ENCODE measurements around the gene TAAR5. TPM values are rescaled to one million over a fixed set of nuclear protein-coding genes. Genes with fewer than 3 reads are reported as not detected.
"Not testable (repeated sequence)": the region's sequence is repeated elsewhere in the genome, so short reads cannot be mapped to it uniquely, and the experiment has no call there.

TAAR5 gene
- total RNA-seq, 3 donors from 2014 or later: not detected

DNA sequence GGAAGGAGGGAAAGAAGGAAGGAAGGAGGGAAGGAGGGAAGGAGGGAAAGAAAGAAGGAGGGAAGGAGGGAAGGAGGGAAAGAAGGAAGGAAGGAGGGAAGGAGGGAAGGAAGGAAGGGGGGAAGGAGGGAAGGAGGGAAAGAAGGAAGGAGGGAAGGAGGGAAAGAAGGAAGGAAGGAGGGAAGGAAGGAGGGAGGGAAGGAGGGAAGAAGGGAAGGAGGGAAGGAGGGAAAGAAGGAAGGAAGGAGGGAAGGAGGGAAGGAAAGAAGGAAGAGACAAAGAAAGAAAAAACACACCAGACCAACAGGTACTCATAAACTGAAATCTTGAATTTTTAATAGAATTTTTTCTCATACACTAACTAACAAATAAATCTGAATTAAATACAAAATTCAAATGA is 11.4 kb upstream of the TAAR5 start:
- not testable (repeated sequence) for H3K4me3 Mint-ChIP-seq; H3K36me3 Mint-ChIP-seq (ENCODE audit: insufficient read depth); DNase-seq; H3K9me3 Mint-ChIP-seq; ATAC-seq; H3K4me1 Mint-ChIP-seq (ENCODE audit: low read depth)
- peaks cover 25% of the 10 kb centered on the region for H3K27me3 Mint-ChIP-seq (ENCODE audit: low read depth)

DNA sequence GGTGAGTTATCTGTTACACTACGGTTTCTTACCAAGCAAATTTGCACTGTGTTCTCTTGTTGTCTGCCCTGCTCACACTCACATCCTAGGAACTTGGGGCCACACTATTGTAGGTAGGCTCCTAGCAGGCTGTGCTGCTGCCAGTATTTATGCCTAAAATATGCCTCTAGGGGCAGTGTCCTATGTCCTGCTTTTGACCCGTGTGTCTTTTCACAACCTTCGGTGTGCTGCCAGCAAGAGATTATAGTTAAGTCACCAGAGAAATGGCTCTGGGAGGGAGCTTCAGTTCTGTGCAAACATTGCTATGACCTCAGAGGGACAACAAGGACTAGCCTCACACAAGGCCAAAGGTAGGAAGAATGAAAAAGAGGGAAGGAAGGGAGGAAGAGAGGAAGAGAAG is 8.9 kb upstream of the TAAR5 start:
- H3K9me3 Mint-ChIP-seq: no peaks in the 10 kb centered on the region
- H3K27me3 Mint-ChIP-seq (ENCODE audit: low read depth): peaks cover 13% of the 10 kb centered on the region
- no peaks in the 10 kb centered on the region for H3K36me3 Mint-ChIP-seq (ENCODE audit: insufficient read depth)
- no peak overlapping the region for H3K4me3 Mint-ChIP-seq
- DNase-seq (no peak), ATAC-seq (no peak)
- H3K4me1 Mint-ChIP-seq (ENCODE audit: low read depth): no peaks in the 10 kb centered on the region

DNA sequence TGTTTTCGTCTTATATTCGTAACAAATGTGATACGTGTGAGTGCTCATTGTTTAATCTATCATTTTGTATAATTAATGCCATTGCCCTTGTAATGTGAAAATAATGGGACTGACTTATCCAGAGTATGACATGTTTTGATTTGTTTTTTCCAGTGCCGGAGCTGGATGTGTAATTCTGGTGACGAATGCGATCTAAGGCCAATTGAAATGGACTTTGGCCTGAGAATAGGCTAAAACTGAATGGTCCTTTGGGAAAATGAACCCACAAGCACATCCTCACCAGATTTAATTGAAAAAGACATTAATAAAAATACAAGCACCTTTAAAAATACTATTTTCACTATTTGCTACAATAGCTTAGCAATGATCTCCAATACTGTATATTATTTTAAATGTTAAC is 6.7 kb upstream of the TAAR5 start:
- no peak overlapping the region for H3K4me3 Mint-ChIP-seq
- H3K9me3 Mint-ChIP-seq: no peaks in the 10 kb centered on the region

DNA sequence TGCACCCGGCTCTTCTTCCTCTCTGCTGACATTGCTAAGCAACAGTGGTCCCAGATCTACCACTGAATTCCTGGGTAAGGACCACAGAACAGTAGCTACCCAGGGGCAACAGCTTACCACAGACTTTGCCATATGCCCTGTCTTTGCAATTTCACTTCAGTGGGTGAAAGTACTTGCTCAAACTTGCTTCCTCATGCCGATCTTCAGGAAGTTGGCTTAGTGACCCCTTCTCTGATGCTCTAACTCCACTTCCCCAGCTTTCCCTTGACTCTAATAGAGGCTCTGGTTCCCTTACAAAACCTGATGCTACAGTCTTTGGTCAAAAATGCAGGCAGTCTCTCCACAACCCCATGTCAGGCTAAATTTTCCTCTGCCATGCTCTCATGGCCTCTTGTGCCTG is 3.3 kb upstream of the TAAR5 start:
- no peak overlapping the region for H3K4me3 Mint-ChIP-seq
- H3K4me1 Mint-ChIP-seq (ENCODE audit: low read depth): no peaks in the 10 kb centered on the region
- DNase-seq (no peak), ATAC-seq (no peak)
- H3K36me3 Mint-ChIP-seq (ENCODE audit: insufficient read depth): no peaks in the 10 kb centered on the region
- H3K27me3 Mint-ChIP-seq (ENCODE audit: low read depth): peaks cover 16% of the 10 kb centered on the region
- H3K9me3 Mint-ChIP-seq: no peaks in the 10 kb centered on the region

More for the DNA sequence above, 6.7 kb upstream of the TAAR5 start:
- Mint-ChIP-seq H3K27me3 (ENCODE audit: low read depth) (peaks cover 17% of the 10 kb centered on the region), H3K4me1 (ENCODE audit: low read depth) (no peaks in the 10 kb centered on the region), H3K36me3 (ENCODE audit: insufficient read depth) (no peaks in the 10 kb centered on the region)
- DNase-seq: no peak
- ATAC-seq: no peak

DNA sequence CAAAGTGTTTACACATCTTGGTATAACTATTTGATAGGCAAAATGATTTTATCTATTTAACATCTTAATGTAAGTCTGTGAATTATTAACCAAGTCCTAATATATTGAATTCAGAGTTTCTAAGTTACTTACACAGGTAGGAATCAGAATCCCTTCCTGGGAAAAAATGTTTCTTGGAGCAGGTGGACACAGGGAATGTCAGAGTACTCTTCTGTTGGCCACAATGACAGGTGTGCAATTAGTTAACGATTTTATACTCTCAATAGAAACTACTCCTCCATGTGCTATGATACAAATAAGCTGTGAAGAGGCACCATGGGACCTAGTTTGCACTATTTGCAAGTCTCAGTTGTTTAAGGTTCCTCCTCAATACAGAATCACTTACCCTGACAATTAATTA is 821 bp upstream of the TAAR5 start:
- Mint-ChIP-seq H3K4me1 (ENCODE audit: low read depth) (no peaks in the 10 kb centered on the region), H3K36me3 (ENCODE audit: insufficient read depth) (no peaks in the 10 kb centered on the region)
- DNase-seq: no peak

DNA sequence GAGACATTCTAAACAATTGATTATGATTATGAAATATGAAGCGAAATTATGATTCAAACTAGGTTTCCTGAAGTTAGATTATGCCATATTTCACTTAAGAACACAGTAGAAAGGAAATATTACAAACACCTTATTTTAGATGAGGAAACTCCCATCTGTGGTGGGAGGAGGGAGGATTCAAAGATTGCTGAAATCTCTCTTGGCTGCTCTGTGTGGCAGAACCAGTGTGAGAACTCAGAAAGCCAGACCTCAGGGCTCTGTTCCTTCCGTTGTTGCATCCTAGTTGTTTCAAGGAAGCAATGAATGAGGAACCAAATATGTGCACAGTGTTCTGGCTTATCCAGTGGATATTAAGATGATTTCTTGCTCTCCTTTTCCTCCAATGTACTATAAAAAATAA is 2.1 kb downstream of the TAAR5 start:
- DNase-seq: no peak
- no peaks in the 10 kb centered on the region for H3K9me3 Mint-ChIP-seq
- H3K4me1 Mint-ChIP-seq (ENCODE audit: low read depth): no peaks in the 10 kb centered on the region
- no peaks in the 10 kb centered on the region for H3K36me3 Mint-ChIP-seq (ENCODE audit: insufficient read depth)
- no peak overlapping the region for H3K4me3 Mint-ChIP-seq
- H3K27me3 Mint-ChIP-seq (ENCODE audit: low read depth): peaks cover 14% of the 10 kb centered on the region
- ATAC-seq: no peak

More for the DNA sequence above, 821 bp upstream of the TAAR5 start:
- Mint-ChIP-seq H3K27me3 (ENCODE audit: low read depth) (peaks cover 16% of the 10 kb centered on the region), H3K4me3 (no peak overlapping the region), H3K9me3 (no peaks in the 10 kb centered on the region)
- no peak for ATAC-seq

DNA sequence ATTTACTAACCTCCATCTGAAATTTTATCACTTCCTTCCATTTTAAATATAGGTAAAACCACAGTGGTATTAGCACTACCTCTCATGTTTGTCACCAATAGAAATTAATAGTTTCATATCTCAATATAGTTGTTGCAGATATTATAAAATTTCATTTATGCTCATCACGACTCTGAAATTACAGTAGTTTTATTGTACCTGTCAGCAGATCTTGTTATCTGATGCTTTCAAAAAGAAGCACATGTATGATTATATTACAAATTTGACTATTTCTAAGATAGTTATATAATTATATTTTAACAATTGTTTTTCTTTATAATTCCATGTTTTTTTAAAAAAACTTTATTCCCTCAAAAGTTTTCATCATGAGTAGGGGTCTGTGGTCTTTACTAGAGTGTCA is 4.8 kb downstream of the TAAR5 start:
- no peaks in the 10 kb centered on the region for H3K4me1 Mint-ChIP-seq (ENCODE audit: low read depth)
- no peaks in the 10 kb centered on the region for H3K36me3 Mint-ChIP-seq (ENCODE audit: insufficient read depth)
- H3K4me3 Mint-ChIP-seq: no peak overlapping the region
- H3K27me3 Mint-ChIP-seq (ENCODE audit: low read depth): peaks cover 11% of the 10 kb centered on the region
- peaks cover 5% of the 10 kb centered on the region for H3K9me3 Mint-ChIP-seq
- no peak for ATAC-seq
- DNase-seq: no peak

DNA sequence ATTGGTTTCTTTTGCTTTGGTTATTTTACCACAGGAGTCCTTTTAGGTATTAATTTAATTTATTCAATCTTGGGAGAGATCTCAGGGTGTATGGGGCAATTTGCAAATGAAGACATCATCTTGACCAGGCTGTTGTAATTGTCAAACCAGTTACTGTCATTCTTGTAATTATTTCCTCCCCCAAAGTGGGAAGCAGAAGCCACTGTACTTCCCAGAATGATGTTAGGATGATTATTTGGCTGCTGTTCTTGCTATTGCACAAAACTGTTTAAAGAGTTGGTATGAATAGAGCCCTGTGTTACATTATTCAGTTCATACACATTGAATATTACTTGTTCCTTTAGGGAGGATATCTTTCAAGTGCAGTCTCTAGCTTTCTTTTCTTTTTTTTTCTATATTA is 17.8 kb downstream of the TAAR5 start:
- no peaks in the 10 kb centered on the region for H3K9me3 Mint-ChIP-seq
- no peak for ATAC-seq

DNA sequence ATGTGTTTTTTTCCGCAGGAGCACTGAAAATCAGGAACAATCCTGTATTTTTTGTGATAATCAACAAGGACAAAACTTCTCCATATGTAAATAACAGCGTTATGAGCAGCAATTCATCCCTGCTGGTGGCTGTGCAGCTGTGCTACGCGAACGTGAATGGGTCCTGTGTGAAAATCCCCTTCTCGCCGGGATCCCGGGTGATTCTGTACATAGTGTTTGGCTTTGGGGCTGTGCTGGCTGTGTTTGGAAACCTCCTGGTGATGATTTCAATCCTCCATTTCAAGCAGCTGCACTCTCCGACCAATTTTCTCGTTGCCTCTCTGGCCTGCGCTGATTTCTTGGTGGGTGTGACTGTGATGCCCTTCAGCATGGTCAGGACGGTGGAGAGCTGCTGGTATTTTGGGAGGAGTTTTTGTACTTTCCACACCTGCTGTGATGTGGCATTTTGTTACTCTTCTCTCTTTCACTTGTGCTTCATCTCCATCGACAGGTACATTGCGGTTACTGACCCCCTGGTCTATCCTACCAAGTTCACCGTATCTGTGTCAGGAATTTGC is 19.2 kb downstream of the TAAR5 start, which contains the start of gene TAAR6:
TAAR6 (plus strand) TSS at position 102 of the 557 bp plus-strand sequence; CDS start at position 102, 0 bp downstream.
- Mint-ChIP-seq H3K4me1 (ENCODE audit: low read depth) (no peaks in the 10 kb centered on the region), H3K27me3 (ENCODE audit: low read depth) (peaks cover 22% of the 10 kb centered on the region), H3K36me3 (ENCODE audit: insufficient read depth) (no peaks in the 10 kb centered on the region), H3K4me3 (no peak within 1 kb of the TSS), H3K9me3 (no peaks in the 10 kb centered on the region)
- no peak for ATAC-seq
- DNase-seq: no peak

More for the DNA sequence above, 17.8 kb downstream of the TAAR5 start:
- Mint-ChIP-seq H3K27me3 (ENCODE audit: low read depth) (peaks cover 24% of the 10 kb centered on the region), H3K36me3 (ENCODE audit: insufficient read depth) (no peaks in the 10 kb centered on the region), H3K4me3 (no peak overlapping the region), H3K4me1 (ENCODE audit: low read depth) (no peaks in the 10 kb centered on the region)
- no peak for DNase-seq

DNA sequence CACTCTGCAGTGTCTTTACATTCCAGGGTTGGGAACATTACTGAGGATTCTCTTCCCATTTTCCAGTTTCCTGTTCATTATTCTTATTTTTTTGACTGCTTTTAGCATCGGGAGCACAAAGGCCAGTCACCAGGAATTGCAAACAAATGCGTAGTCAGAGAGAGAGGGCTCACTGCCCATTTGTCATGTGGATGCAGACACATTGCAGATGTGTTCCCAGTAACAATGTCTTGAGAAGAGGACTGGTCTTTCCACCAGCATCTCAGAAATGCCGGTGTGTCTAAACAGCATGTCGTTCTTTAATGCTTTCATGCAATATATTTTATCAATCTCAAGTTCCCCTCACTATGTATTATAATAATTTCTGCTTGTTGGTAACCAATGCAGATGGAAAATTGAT is 20.4 kb downstream of the TAAR5 start:
- Mint-ChIP-seq H3K4me3 (no peak overlapping the region), H3K9me3 (no peaks in the 10 kb centered on the region), H3K4me1 (ENCODE audit: low read depth) (no peaks in the 10 kb centered on the region), H3K36me3 (ENCODE audit: insufficient read depth) (no peaks in the 10 kb centered on the region), H3K27me3 (ENCODE audit: low read depth) (peaks cover 22% of the 10 kb centered on the region)
- ATAC-seq: no peak
- no peak for DNase-seq

DNA sequence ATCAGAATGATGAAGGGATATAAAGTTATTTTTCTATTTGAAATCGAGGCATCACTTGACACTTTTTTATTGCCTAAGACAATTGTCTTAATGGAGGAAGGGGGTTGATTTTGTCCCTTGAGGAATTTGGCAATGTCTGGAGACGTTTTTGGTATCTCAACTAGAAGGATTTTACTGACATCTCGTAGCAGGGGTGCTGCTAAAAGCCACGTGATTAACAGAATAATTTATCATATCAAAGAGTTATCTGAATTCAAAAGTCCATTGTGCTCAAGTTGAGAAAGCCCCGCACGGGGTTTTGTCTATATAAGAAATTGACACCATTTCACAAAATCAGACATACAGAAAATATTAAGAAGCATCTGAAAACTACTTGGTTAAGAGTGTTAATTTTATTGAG is 20.9 kb downstream of the TAAR5 start:
- H3K4me3 Mint-ChIP-seq: no peak overlapping the region
- H3K9me3 Mint-ChIP-seq: no peaks in the 10 kb centered on the region
- peaks cover 20% of the 10 kb centered on the region for H3K27me3 Mint-ChIP-seq (ENCODE audit: low read depth)
- no peaks in the 10 kb centered on the region for H3K36me3 Mint-ChIP-seq (ENCODE audit: insufficient read depth)
- ATAC-seq (no peak), DNase-seq (no peak)
- no peaks in the 10 kb centered on the region for H3K4me1 Mint-ChIP-seq (ENCODE audit: low read depth)

DNA sequence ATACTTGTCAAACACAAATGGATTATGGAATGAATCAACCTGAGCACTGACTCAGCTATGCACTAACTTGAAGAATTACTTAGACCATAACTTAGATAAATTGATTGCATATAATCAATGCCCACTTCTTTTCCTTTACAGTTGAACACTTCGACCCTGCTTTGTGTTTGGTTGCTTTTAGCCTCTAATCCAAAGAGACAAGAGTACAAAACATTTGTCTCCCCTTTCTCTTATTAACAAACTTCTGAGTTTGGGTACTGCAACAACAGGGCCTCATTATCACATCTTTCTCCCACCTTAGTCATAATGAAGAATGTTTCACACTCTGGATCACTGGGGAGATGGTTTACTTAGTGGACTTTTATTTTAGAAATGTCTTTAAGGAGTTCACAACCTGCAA is 22.0 kb downstream of the TAAR5 start:
- H3K36me3 Mint-ChIP-seq (ENCODE audit: insufficient read depth): no peaks in the 10 kb centered on the region
- no peaks in the 10 kb centered on the region for H3K9me3 Mint-ChIP-seq
- no peak for ATAC-seq
- H3K27me3 Mint-ChIP-seq (ENCODE audit: low read depth): peaks cover 19% of the 10 kb centered on the region
- no peak for DNase-seq
- H3K4me1 Mint-ChIP-seq (ENCODE audit: low read depth): no peaks in the 10 kb centered on the region
- no peak overlapping the region for H3K4me3 Mint-ChIP-seq

DNA sequence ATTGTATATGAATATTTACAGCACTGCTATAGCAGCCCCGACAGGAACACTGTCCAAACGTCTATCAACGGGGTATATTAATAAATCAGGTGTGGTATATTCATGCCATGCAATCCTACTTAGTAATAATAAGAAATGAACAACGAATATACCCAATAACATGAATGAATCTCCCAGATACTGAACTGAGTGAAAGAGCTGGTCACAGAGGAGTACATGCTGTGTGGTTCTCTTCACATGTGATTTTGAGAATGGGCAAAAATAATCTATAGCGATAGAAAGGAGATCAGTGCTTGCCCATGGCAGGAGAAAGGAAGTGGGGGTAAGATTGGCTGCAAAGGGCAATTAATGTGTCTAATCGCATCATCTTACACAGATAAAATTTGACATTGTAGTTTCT is 23.1 kb downstream of the TAAR5 start:
- Mint-ChIP-seq H3K4me3 (no peak overlapping the region), H3K4me1 (ENCODE audit: low read depth) (no peaks in the 10 kb centered on the region), H3K27me3 (ENCODE audit: low read depth) (peaks cover 16% of the 10 kb centered on the region), H3K36me3 (ENCODE audit: insufficient read depth) (no peaks in the 10 kb centered on the region), H3K9me3 (no peaks in the 10 kb centered on the region)
- DNase-seq (no peak), ATAC-seq (no peak)

DNA sequence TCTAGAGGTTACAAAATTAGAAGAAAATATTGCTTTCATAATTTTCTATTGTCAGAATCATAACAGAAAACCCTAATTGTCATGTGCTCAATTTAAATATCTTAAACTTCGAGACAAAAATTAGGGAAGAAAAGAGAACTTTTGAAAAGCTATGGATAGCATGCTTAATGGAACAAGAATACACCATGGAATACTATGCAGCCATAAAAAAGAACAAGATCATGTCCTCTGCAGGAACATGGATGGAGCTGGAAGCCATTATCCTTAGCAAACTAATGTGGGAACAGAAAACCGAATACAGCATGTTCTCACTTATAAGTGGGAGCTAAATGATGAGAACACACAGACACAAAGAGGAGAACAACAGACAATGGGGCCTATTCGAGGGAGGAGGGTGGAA is 29.5 kb downstream of the TAAR5 start:
- H3K4me3 Mint-ChIP-seq; DNase-seq; ATAC-seq; H3K4me1 Mint-ChIP-seq (ENCODE audit: low read depth); H3K9me3 Mint-ChIP-seq; H3K36me3 Mint-ChIP-seq (ENCODE audit: insufficient read depth): not testable (repeated sequence)
- H3K27me3 Mint-ChIP-seq (ENCODE audit: low read depth): peaks cover 20% of the 10 kb centered on the region

DNA sequence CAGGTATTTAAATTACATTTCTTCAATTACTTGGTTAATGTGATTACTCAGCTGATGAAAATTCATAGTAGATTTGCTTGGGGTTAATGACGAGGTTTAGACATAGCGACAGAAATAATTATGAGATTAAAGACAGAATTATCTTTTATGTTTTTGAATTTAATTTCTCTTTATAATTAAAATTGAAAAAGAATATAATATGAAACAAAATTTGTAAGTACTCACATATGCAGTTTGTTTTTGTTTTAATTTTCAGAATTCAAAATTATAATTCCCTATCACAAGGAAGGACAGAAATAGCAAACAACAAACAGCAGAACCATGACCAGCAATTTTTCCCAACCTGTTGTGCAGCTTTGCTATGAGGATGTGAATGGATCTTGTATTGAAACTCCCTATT is 37.2 kb downstream of the TAAR5 start, which contains the start of gene TAAR8:
TAAR8 (plus strand) TSS at position 301 of the 400 bp plus-strand sequence; CDS start at position 322, 21 bp downstream.
- Mint-ChIP-seq H3K9me3 (no peaks in the 10 kb centered on the region), H3K27me3 (ENCODE audit: low read depth) (peaks cover 27% of the 10 kb centered on the region), H3K36me3 (ENCODE audit: insufficient read depth) (no peaks in the 10 kb centered on the region), H3K4me1 (ENCODE audit: low read depth) (no peaks in the 10 kb centered on the region), H3K4me3 (no peak within 1 kb of the TSS)
- DNase-seq (no peak), ATAC-seq (no peak)
